Measurements from ENCODE around the gene VSTM2L. TPM values are rescaled to one million over a fixed set of nuclear protein-coding genes. Genes with fewer than 3 reads are reported as not detected.

VSTM2L gene
- total RNA-seq, 1 donor from 2014 or later: not detected

DNA sequence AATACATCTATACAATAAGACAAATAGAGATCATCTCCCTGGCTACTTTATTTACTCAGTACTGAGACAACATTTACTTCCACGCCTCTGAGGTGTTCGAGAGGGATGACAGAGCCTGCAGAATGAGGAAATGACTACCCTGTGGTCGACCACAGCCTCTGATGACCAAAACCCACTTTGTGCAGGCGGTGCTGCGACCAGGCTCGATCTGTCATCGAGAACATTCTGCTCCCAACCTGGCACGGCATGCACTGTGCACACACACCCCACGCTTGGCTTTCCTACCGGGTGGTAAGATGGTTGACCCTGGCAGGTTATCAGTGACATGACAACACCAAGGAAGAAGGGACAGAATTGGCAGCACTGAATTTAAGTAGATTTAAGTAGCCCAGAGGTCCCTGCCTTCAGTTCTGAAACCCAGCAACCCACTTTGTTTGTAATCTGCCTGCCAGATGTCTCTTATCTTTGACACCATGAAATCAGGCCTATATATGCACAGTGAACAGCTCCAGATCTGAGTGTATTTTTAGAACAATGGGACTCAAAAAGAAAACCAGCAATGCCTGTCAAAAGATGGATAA, 87.7 kb downstream of the VSTM2L start:
- Mint-ChIP-seq H3K4me1 (peaks cover 20% of the 10 kb centered on the region), H3K9me3 (no peaks in the 10 kb centered on the region), H3K27ac (peak overlapping the region; percentile 13), H3K27me3 (no peaks in the 10 kb centered on the region), H3K4me3 (no peak overlapping the region), H3K36me3 (ENCODE audit: low read depth) (peaks cover 67% of the 10 kb centered on the region)
- ATAC-seq (ENCODE audit: low read depth): peak; percentile 87
- ChIA-PET CTCF (interaction anchor here (0.7 to 5.5 kb wide), 3 partner anchors 331 to 457 kb away, joined by 3 to 57 read pairs (median 3); no protein-coding TSS in a partner anchor), POLR2A (no interaction called here)
- intact Hi-C loops (cut with micrococcal nuclease): loop anchor here (5.0 kb wide), 2 partner anchors 723 to 798 kb away; no protein-coding TSS in a partner anchor
- peak; percentile 29 for DNase-seq
- TF ChIP-seq, protein P1, sequence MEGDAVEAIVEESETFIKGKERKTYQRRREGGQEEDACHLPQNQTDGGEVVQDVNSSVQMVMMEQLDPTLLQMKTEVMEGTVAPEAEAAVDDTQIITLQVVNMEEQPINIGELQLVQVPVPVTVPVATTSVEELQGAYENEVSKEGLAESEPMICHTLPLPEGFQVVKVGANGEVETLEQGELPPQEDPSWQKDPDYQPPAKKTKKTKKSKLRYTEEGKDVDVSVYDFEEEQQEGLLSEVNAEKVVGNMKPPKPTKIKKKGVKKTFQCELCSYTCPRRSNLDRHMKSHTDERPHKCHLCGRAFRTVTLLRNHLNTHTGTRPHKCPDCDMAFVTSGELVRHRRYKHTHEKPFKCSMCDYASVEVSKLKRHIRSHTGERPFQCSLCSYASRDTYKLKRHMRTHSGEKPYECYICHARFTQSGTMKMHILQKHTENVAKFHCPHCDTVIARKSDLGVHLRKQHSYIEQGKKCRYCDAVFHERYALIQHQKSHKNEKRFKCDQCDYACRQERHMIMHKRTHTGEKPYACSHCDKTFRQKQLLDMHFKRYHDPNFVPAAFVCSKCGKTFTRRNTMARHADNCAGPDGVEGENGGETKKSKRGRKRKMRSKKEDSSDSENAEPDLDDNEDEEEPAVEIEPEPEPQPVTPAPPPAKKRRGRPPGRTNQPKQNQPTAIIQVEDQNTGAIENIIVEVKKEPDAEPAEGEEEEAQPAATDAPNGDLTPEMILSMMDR (IDR thresholded peaks at IDR 0.05): no peak

DNA sequence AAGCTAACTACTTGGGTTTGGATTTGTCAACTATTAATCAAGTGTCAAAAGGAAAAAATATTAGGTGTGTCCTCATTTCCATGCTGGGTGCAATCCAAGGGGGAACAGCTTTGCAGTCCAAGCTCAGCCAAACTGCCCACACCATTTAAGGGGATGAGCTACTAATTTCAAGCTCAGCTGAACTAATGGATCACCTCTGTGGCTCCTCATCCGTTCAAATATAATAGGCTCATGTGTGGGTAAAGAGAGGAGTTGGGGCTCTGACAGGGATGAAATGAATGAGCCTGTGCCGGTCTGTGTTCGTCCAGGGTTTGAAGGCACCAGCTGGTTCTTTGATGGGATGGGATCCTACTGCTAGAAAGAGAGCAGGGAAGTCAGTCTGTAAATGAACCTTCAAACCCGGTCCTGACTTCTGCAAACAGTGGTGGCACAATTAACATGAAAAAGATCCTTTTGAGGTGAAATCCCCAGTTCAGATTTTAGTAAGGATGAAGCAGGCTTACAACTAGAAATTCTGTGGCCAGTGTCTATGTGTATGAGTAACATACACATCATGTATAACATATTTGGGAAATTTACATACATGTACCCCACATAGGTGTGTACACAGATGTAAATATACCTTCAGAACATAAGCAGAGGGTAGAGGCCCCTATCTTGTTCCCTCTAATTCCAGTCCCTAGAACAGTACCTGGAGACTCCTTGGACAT, 88.4 kb downstream of the VSTM2L start:
- no peaks in the 10 kb centered on the region for H3K9me3 Mint-ChIP-seq
- DNase-seq (no peak), ATAC-seq (ENCODE audit: low read depth) (no peak)
- no peak overlapping the region for H3K27ac Mint-ChIP-seq
- CTCF ChIA-PET: interaction anchor here (0.7 to 5.5 kb wide), 3 partner anchors 332 to 457 kb away, joined by 3 to 57 read pairs (median 3); no protein-coding TSS in a partner anchor
- POLR2A ChIA-PET: no interaction called here
- TF ChIP-seq, protein P1 (IDR thresholded peaks at IDR 0.05): no peak
- H3K4me1 Mint-ChIP-seq: peaks cover 20% of the 10 kb centered on the region
- H3K27me3 Mint-ChIP-seq: no peaks in the 10 kb centered on the region
- peaks cover 70% of the 10 kb centered on the region for H3K36me3 Mint-ChIP-seq (ENCODE audit: low read depth)
- H3K4me3 Mint-ChIP-seq: no peak overlapping the region
- intact Hi-C loops (cut with micrococcal nuclease): loop anchor here (5.0 kb wide), 2 partner anchors 724 to 799 kb away; no protein-coding TSS in a partner anchor

DNA sequence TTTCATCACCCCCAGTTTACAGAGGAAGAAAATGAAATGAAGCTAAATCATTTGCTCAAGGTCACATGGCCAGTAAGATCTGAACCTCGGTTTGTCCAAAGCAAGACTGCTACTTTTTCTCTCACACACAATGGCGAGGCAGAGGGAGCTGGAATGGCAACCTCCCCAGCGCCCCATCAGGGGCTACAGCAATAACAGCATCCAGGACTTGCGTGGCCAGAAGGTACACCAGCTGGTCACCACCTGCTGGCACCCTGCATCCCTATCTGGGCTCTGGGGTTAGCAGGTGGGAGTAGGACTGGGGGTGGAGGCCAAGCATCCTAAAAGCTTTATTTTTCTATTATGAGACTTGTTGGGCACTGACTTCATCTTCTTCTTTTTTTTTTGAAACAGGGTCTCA, 89.0 kb downstream of the VSTM2L start:
- no peak for ATAC-seq (ENCODE audit: low read depth)
- no peaks in the 10 kb centered on the region for H3K27me3 Mint-ChIP-seq

DNA sequence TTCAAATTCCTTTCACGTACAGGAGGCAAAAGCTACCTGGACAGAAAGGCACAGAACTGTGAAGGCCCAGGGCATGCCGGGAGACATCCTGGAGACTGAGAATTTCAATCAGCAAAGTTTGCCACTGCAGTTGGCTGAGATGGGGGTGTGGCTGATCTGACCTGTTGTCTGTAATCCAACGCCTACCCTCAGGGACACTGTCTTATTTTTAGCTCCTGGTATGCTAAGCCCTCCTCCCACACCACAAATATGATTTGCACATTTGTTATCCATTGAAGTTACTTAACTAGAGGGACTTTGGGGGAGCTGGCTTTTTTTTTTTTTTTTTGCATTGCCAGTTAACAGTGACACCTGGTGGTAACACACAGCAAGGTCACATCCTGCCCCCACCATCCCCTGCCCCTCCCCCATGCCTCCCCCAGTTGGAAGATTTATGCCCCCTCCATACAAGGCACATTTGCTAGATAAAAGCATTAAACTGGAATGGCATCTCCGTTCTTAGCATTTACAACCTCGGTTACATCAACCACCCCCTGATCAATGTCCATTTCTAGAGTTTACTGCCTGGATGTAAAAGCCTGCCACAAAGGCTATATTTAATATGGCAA, 90.0 kb downstream of the VSTM2L start:
- ChIA-PET CTCF (interaction anchor here (0.6 to 5.5 kb wide), 11 partner anchors 9 to 797 kb away, joined by 3 to 57 read pairs (median 3); no protein-coding TSS in a partner anchor), POLR2A (interaction anchor here (0.6 kb wide), 4 partner anchors 237 to 346 kb away, joined by 3 to 5 read pairs (median 4); no protein-coding TSS in a partner anchor)
- Mint-ChIP-seq H3K27ac (no peak overlapping the region), H3K9me3 (no peaks in the 10 kb centered on the region), H3K4me3 (no peak overlapping the region), H3K36me3 (ENCODE audit: low read depth) (peaks cover 72% of the 10 kb centered on the region), H3K27me3 (no peaks in the 10 kb centered on the region), H3K4me1 (peaks cover 20% of the 10 kb centered on the region)
- intact Hi-C loops (cut with micrococcal nuclease): loop anchor here (1.0 to 5.0 kb wide), 6 partner anchors 91 to 801 kb away; no protein-coding TSS in a partner anchor
- peak; percentile 43 for ATAC-seq (ENCODE audit: low read depth)
- no peak for DNase-seq
- TF ChIP-seq, protein P1 (IDR thresholded peaks at IDR 0.05): peak; percentile 20

More for the DNA sequence above, 89.0 kb downstream of the VSTM2L start:
- DNase-seq: no peak
- Mint-ChIP-seq H3K36me3 (ENCODE audit: low read depth) (peaks cover 71% of the 10 kb centered on the region), H3K9me3 (no peaks in the 10 kb centered on the region), H3K27ac (no peak overlapping the region), H3K4me3 (no peak overlapping the region), H3K4me1 (peaks cover 20% of the 10 kb centered on the region)
- TF ChIP-seq, protein P1 (IDR thresholded peaks at IDR 0.05): no peak
- POLR2A ChIA-PET: no interaction called here
- intact Hi-C loops (cut with micrococcal nuclease): loop anchor here (2.0 to 5.0 kb wide), 3 partner anchors 235 to 800 kb away; no protein-coding TSS in a partner anchor
- CTCF ChIA-PET: interaction anchor here (1.2 to 5.5 kb wide), 7 partner anchors 21 to 796 kb away, joined by 3 to 57 read pairs (median 4); no protein-coding TSS in a partner anchor

Data from activated B cell treated with CpG ODN at 0.5 μM for 24 hours (primary cell).